Myocyte (in vitro differentiated cells): ENCODE measurements around the gene KRTAP2-3. TPM values are rescaled to one million over a fixed set of nuclear protein-coding genes. Genes with fewer than 3 reads are reported as not detected.
"Not testable (repeated sequence)": the region's sequence is repeated elsewhere in the genome, so short reads cannot be mapped to it uniquely, and the experiment has no call there.

ENCODE experiments used
- DNase-seq: peaks from one replicate; pipeline ENCODE4 v3.0.0-alpha.2; 2012; ENCODE audit warnings: low read depth
- total RNA-seq: library from RNA; depleted of rRNA; stranded (reverse); fragments of >200 nt; gene quantifications from 2 replicates; pipeline ENCODE4 v1.2.3, GENCODE V29; 2014

The KRTAP2-3 gene
- total RNA-seq, 1 donor from 2014 or later, result 0.19 TPM

DNA sequence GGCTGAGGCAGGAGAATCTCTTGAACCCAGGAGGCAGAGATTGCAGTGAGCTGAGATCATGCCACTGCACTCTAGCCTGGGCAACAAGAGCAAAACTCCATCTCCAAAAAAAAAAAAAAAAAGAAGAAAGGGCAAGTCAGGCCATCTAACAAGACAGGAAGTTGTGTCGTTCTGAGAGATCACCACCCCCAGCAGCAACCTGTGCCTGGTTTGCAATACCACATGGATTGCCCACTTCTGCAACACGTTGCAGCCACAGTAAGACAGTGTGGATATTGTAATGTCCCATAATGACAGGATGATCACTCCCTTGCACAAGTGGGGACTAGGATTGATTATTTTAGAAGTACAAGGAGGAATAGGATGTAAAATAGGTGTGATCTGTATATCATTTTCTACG is 9.1 kb upstream of the KRTAP2-3 start:
- no peak for DNase-seq

GRCh38 chr17:41067281-41067680 is 7.4 kb upstream of the KRTAP2-3 start:
- no peak for DNase-seq

- DNase-seq, result peak; percentile 83
Observed at GRCh38 chr17:41065829-41066624, 6.1 kb upstream of the KRTAP2-3 start, which contains the start of gene KRTAP2-4. TSS of gene KRTAP2-4 (minus strand) at chr17:41065879. CDS start at chr17:41065845, 34 bp downstream.

- DNase-seq, result not testable (repeated sequence)
Observed at GRCh38 chr17:41065016-41065689, 5.2 kb upstream of the KRTAP2-3 start.

DNA sequence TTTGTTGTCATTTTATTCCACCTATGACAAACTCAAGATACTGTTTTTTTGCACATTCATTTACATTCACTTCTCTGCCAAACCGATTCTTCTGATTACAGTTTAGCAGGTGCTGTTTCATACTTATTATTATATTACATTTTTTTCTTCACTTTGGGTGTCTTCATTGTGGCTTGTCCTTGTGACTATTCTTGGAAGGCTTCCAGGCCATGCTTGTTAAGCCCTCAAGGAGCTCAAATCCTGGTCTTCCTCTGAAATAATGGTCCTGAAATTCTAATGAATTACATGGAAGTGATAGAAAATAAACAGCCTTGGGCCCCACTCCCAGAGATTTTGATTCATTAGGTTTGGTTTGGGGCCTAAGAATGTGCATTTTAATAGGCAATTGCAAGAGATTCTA is 4.4 kb upstream of the KRTAP2-3 start:
- peak; percentile 26 for DNase-seq

DNA sequence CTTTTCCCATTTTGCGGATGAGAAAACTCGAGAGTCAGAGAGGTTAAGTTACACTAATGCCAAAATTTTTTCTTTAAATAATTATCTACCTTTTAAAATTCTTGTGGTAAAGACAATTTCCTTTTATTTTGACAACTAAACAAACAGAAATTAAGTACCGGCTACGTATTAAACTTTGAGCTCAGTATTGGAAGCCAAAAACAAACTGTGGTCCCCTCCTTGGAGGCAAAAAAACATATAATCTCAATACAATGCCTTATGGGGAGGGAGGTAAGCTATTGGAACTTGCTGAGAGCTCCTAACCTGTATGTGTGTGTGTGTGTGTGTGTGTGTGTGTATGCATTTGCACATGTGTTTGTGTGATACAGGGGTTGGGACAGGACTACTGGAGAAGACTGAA is 3.5 kb upstream of the KRTAP2-3 start:
- DNase-seq, result no peak

GRCh38 chr17:41061964-41062363 is 2.0 kb upstream of the KRTAP2-3 start:
- DNase-seq, result peak; percentile 84

DNA sequence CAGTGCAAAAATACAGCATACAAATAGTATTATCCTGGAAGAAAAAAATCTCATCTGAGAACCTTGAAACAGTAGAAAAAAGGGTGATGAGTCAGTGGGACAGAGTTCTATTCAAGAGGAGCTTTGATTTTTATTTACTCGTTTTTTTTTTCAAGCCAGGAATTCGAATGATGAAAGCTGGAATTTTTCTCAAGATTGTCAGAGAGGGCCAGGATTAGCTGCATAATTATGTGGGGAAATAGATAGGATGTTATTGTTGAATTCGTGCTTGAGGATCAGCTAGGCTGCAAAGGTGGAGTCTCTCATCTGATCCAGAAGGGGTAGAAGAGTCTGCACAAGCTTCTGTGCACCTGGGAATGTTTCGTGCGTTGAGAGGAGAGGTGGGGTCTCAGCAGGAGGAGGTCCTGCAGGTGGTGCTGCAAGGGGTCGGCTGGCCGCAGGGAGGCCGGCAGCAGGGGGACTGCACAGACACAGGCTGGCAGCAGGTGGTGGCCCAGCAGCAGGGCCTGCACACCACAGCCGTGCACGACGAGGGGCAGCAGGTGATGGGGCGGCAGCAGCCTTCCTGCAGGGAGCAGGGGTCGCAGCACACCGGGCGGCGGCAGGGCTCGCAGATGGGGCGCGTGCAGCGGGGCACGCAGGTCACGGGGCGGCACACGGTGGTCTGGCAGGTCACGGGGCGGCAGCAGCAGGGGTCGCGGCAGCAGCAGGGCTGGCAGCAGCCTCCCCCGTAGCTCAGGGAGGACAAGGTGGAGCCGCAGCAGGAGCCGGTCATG is 450 bp downstream of the KRTAP2-3 start:
- DNase-seq, result peak; percentile 73

DNA sequence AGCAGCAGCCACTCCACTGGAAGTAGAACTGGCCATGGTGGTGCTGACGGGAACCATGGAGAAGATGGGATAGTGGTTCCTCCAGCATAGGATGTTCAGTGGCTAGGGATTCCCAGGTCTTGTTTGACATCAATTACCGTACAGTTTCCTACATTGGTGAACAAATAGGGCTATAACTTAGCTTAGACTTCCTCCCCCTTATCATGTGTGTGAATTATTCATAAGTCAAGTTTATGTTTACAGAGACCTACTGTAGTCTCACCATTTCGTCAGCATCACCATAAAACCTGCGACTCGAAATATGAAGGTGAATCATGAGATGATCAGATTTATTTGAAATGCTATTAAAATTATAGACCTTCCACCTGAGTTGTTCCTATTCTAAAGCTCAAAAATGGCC is 1.2 kb downstream of the KRTAP2-3 start:
- DNase-seq, result no peak

DNA sequence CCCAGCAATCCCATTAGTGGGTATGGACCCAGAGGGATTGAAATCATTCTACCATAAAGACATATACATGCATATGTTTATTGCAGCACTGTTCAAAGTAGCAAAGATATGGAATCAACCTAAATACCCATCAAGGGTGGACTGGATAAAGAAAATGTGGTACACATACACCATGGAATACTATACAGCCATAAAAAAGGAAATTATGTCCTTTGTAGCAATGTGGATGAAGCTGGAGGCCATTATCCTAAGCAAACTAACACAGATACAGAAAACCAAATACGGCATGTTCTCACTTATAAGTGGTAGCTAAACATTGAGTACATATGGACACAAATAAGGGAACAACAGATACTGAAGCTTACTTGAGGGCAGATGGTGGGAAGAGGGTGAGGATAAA is 2.4 kb downstream of the KRTAP2-3 start:
- DNase-seq, result no peak

- DNase-seq, result not testable (repeated sequence)
Observed at GRCh38 chr17:41055130-41055529, 4.8 kb downstream of the KRTAP2-3 start, which contains the start of gene KRTAP2-2. TSS of gene KRTAP2-2 (minus strand) at chr17:41055230. CDS start at chr17:41055211, 19 bp downstream.

GRCh38 chr17:41054556-41054955 is 5.4 kb downstream of the KRTAP2-3 start:
- DNase-seq, result not testable (repeated sequence)

DNA sequence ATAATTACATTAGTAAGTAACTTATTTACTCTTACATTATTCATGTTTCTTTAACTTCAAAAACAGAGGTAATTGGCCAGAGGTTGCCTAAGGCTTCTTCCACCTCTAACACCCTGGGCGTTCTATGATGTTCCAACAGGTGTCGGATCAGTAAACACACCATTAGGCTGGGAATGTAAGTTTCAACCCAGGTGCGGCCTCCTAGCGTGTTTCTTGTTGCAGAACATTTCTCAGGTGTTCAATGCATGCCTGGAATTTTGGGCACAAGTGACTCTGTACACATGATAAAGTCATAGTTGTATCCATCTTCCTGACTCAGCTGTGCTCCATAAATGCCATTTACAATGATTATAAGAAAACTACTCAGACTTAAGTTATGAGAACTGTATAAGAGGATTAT is 5.9 kb downstream of the KRTAP2-3 start:
- no peak for DNase-seq

DNA sequence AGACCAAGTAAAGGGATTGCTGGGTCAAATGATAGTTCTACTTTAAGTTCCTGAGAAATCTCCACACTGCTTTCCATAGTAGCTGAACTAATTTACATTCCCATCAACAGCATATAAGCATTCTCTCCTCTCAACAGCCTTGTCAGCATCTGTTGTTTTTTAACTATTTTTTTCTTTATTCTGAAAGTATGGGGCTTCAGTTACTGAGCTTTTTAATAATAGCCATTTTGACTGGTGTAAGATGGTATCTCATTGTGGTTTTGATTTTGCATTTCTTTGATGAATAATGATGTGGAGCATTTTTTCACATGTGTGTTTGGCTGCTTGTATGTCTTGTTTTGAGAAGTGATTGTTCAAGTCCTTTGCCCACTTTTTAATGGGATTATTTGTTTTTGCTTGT is 7.3 kb downstream of the KRTAP2-3 start:
- peak; percentile 33 for DNase-seq

GRCh38 chr17:41049110-41049509 is 10.8 kb downstream of the KRTAP2-3 start:
- DNase-seq, result peak; percentile 85

DNA sequence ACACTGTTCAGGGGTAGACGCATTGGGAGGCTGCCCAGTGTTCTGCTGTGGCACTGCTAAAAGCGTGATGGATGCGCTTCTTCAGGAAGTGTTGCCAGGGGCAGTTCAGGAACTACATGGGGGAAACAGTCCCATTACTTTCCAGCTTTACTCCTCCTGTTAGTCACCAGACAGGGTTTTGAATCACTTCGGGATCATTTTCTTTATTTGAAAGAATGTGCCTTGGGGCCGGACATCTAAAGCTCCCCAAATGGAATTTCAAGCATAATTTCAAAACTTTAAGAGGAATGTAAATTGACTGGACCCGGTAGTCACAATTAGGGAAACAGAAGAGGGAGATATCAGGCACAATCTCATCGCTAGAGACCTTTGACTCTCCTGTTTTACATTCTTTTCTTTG is 11.5 kb downstream of the KRTAP2-3 start:
- DNase-seq, result no peak

GRCh38 chr17:41046735-41047465 is 13.0 kb downstream of the KRTAP2-3 start, which contains the start of gene KRTAP2-1:
TSS of gene KRTAP2-1 (minus strand) at chr17:41047316. CDS start at chr17:41047267, 49 bp downstream.
- not testable (repeated sequence) for DNase-seq

- DNase-seq, result no peak
Observed at GRCh38 chr17:41042953-41043352, 17.0 kb downstream of the KRTAP2-3 start.

GRCh38 chr17:41040783-41041571 is 18.9 kb downstream of the KRTAP2-3 start, which contains the start of gene KRTAP1-1:
TSS of gene KRTAP1-1 (minus strand) at chr17:41041450. CDS start at chr17:41041397, 53 bp downstream.
- DNase-seq, result peak; percentile 84

DNA sequence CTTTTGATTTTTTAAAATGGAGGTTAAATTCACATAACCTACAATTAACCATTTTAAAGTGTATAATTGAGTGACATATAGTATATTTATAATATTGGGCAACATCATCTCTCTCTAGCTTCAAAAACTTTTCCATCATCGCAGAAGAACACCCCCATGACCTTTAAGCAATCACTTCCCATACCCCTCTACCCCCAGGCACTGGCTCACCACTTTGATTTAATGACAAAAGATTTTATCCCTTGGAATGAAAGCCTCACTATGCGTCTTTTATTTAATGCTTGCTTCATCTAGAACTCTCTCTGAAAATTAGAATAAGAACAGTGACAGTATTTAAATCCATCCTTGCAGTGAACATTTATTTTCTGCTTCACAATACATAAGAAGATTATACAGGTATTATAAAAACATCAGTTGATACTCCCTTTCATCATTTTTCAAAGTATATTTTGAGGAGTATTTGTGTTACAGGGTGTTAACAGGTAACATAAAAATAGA is 22.0 kb downstream of the KRTAP2-3 start:
- no peak for DNase-seq
